Heart right ventricle (tissue), 16 donors: ENCODE data around the gene ABLIM1. TPM values are rescaled to one million over a fixed set of nuclear protein-coding genes. Genes with fewer than 3 reads are reported as not detected.

Source experiments
- ATAC-seq, 8 donors: fragments of 200-7000 bp; cut with Tn5 transposase; one replicate each; pipeline ENCODE4 v1.9.1; 2020; ENCODE audit warnings: mild to moderate bottlenecking in 8 of 8, moderate library complexity in 8 of 8, moderate number of reproducible peaks in 1 of 8
- DNase-seq, 2 donors: peaks; one replicate each; pipeline ENCODE4 v3.0.0-alpha.2; 2020
- H3K27ac ChIP-seq, 10 donors: fragments of 200-600 bp; sonication (generic) in 2 of 10; one replicate each; pipeline versions ENCODE4 v1.5.0 to v1.8.0; 2020 to 2022; ENCODE audit warnings: mild to moderate bottlenecking in 3 of 10
- H3K27me3 ChIP-seq, 7 donors: fragments of 200-600 bp; one replicate each; pipeline ENCODE4 v1.8.0; 2021 to 2022; ENCODE audit warnings: mild to moderate bottlenecking in 2 of 7
- H3K36me3 ChIP-seq, 9 donors: fragments of 200-600 bp; sonication (generic) in 1 of 9; one replicate each; pipeline versions ENCODE4 v1.5.0 to v1.8.0; 2020 to 2022; ENCODE audit warnings: mild to moderate bottlenecking in 2 of 9
- H3K4me1 ChIP-seq, 9 donors: fragments of 200-600 bp; sonication (generic) in 1 of 9; one replicate each; pipeline versions ENCODE4 v1.5.0 to v1.8.0; 2020 to 2022; ENCODE audit warnings: mild to moderate bottlenecking in 4 of 9
- H3K4me3 ChIP-seq, 10 donors: fragments of 200-600 bp; sonication (generic) in 2 of 10; one replicate each; pipeline versions ENCODE4 v1.5.0 to v1.8.0; 2020 to 2022; ENCODE audit warnings: mild to moderate bottlenecking in 7 of 10, moderate library complexity in 2 of 10
- H3K9me3 ChIP-seq, 11 donors: fragments of 200-600 bp in 10 of 11; sonication (generic) in 2 of 11; one replicate each; pipeline versions ENCODE4 v1.5.0 to v1.8.0; 2013 to 2022; ENCODE audit warnings: mild to moderate bottlenecking in 2 of 11, control low read depth in 1 of 11, moderate library complexity in 1 of 11
- CTCF ChIP-seq, 9 donors: fragments of 200-600 bp; sonication (generic) in 2 of 9; IDR thresholded peaks; one replicate each; pipeline versions ENCODE4 v1.5.0 to v1.8.0; 2021 to 2022; ENCODE audit warnings: antibody characterized with exemption in 9 of 9, mild to moderate bottlenecking in 5 of 9, moderate library complexity in 1 of 9
- WGBS, 2 donors: extraction: QIAGEN DNeasy Blood & Tissue Kit; methylation state at CpG; one replicate each; pipeline ENCODE4 v1.1.7; 2013; ENCODE audit warnings: inconsistent platforms in 1 of 2; 5-methylcytosine and 5-hydroxymethylcytosine counted together
- intact Hi-C, 10 donors: fragments of 100-400 bp; cut with DNase I; formaldehyde crosslinking; loops; one replicate each; pipeline versions ENCODE4 v1.11.1 to v1.14.2; 2022
- polyA plus RNA-seq, 2 donors: library from polyadenylated mRNA; stranded (reverse); fragments of 200-250 nt; gene quantifications; one replicate each; pipeline ENCODE4 v1.2.3, GENCODE V29; 2013
- total RNA-seq, 10 donors: library from RNA; stranded (reverse); fragmentation: NEBNext Ultra II Directional in 3 of 10; extraction: Animal tissue kit (Norgen Biotek cat#: 25700) in 3 of 10; gene quantifications; one replicate each; pipeline versions ENCODE4 v1.2.1 to v1.2.4, GENCODE V29; 2021 to 2023
- donor health status: Arrhythmogenic right ventricular cardiomyopathy.
- donor health status: ischemic (EF 13 %, LVEDD 7.1; RV severe dilation, severe dysfunction).
- donor health status: healthy with polysubstance abuse.
- donor health status: DM: no; HTN: yes; CAD: no.
- donor health status: DM: no; HTN: no; CAD: no.
- donor health status: ischemic (EF 25% LVEDD 6.9; RV normal size, moderate dysfunction).
- donor health status: ischemic (EF 25% LVEDD 5.7; RV mildly dilated, moderate dysfunction).
- donor health status: healthy.
- donor health status: DM: yes; HTN: yes; CAD: no.
- donor health status: Ischemic cardiomyopathy.
- donor health status: ischemic (EF 35%, LVEDD 5.7; RV mildly dilated, moderate dysfunction).
- donor health status: nonischemic (EF 11% LVEDD 7.7; RV severe dilation, severe dysfunction).
- donor health status: DM: yes; HTN: yes; CAD: no.
- donor health status: PGD.
- donor health status: ischemic (EF 29% LVEDD 5.4; RV normal size, mild dysfunction).
- donor health status: nonischemic (EF 23%, LVEDD 6.1; RV moderate dilation, normal function).

ABLIM1 gene
- total and polyA plus RNA-seq, 12 donors = 119 to 816 (median 600) TPM

GRCh38 chr10:114486938-114487814 lies 170.9 kb downstream of the ABLIM1 start:
- no peak for DNase-seq
- 84 to 86% methylated on average over 10 of the region's 10 CpGs for WGBS, 2 donors
- intact Hi-C loops = no loop called here
- Histone ChIP-seq H3K4me3 (no peak overlapping the region), H3K36me3 (peaks cover 0 to 88% (median 15%) of the 10 kb centered on the region in 9 donors), H3K27ac (peak overlapping the region in 3 of 10 donors; percentile 2 to 85 (median 51)), H3K4me1 (peaks cover 21 to 99% (median 68%) of the 10 kb centered on the region in 9 donors), H3K9me3 (peaks cover 0 to 2% (median 0%) of the 10 kb centered on the region in 11 donors), H3K27me3 (no peaks in the 10 kb centered on the region)
- TF ChIP-seq CTCF (IDR thresholded peaks at IDR 0.05) = no peak
- ATAC-seq = no peak

GRCh38 chr10:114485696-114486400 lies 172.2 kb downstream of the ABLIM1 start:
- Histone ChIP-seq H3K4me3 (no peak overlapping the region), H3K27me3 (no peaks in the 10 kb centered on the region), H3K27ac (peak overlapping the region in 7 of 10 donors; percentile 16 to 85 (median 71)), H3K9me3 (peaks cover 0 to 2% (median 0%) of the 10 kb centered on the region in 11 donors), H3K4me1 (peaks cover 13 to 99% (median 71%) of the 10 kb centered on the region in 9 donors), H3K36me3 (peaks cover 0 to 93% (median 15%) of the 10 kb centered on the region in 9 donors)
- TF ChIP-seq CTCF (IDR thresholded peaks at IDR 0.05) = no peak
- ATAC-seq (peak in 1 of 8 donors; percentile 10), DNase-seq (no peak)
- WGBS, 2 donors = 34 to 48% methylated on average over 5 of the region's 5 CpGs
- intact Hi-C loops = no loop called here

- DNase-seq (no peak), ATAC-seq (peak in 7 of 8 donors; percentile 19 to 72 (median 57))
- Histone ChIP-seq H3K4me3 (no peak overlapping the region), H3K27me3 (no peaks in the 10 kb centered on the region), H3K9me3 (peaks cover 0 to 2% (median 0%) of the 10 kb centered on the region in 11 donors), H3K36me3 (peaks cover 0 to 79% (median 14%) of the 10 kb centered on the region in 9 donors), H3K4me1 (peaks cover 15 to 98% (median 71%) of the 10 kb centered on the region in 9 donors), H3K27ac (peak overlapping the region; percentile 24 to 86 (median 77))
- intact Hi-C loops = loop anchor here in 2 of 10 donors (5.0 kb wide), 1 partner anchor 34 kb away; no protein-coding TSS in a partner anchor
- no peak for TF ChIP-seq CTCF (IDR thresholded peaks at IDR 0.05)
- WGBS, 2 donors = 48 to 71% methylated on average over 6 of the region's 6 CpGs
Measured at GRCh38 chr10:114483575-114483974, 174.5 kb downstream of the ABLIM1 start.
